ENCODE results near the gene CROCC2.

The CROCC2 gene

DNA sequence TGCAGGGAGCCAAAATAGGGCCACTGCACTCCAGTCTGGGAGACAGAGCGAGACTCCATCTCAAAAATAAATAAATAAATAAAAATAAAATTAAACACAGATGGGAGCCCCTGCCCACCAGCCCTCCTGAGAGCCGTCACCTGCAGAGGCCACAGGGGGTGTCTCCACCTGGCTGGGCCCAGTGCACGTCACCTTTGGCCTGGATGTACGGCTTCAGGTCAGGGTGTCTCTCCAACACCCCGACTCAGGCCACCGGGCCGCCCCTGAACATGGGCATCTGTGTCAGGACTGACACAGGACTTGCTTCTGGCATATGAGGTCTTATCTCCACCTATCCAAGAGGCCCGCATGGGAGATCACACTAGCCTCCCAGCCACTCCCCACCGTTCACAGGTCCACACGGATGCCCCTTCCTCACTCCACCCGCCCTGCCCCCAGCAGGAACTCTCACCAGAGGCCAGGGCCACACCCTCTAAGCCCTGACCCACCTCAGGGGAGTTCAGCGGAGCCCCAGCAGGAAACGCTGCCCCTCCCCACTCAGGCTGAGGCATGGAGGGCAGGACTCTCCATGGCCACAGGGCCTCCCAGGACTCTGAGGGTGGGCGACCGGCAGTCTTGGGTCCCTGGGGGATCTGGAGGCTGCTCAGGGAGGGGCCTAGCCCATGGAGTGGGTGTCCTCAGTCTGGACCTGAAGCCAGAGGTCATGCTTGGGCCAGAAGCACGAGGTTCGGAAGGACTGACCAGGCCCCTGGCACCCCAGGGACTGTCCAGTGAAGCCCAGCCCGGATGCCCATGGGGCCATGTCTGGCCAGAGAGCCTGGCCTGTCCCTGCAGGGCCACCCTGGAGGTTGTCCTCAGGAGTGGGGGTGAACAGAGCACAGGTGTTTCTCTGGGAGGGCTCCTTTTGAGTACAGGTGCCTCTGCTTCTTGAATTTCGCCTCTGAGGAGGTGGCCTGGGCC, 1.6 kb upstream of the CROCC2 start:
- no peak for DNase-seq

DNA sequence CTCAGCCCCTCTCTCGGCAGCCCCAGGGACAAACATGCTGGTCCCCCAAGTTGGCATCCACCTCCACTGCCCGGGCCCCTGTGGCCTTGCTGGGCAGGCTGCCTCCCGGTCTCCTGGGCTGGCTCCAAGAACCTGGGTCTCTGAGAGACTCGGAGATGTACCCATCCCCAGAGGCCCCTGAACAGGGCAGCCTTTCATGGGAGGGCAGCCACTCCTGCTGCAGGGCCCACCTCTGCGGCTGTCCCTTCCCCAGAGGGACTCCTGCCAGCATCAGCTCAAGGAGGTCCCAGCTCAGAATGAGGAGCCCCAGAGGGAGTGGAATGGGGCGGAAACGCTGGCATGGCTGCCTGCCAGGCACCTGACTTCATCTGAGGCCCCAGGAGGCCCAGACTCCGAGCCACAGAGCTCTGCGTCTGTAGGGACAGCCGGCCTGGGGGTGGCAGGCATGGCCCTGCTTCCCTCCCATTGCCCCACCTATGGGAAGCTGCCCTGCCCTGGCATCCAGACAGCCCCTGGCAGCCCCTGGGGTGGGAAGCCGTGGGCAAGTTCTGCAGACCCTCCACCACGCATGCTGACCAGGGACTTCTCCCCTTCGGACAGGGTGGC, 857 bp upstream of the CROCC2 start:
- DNase-seq = no peak

DNA sequence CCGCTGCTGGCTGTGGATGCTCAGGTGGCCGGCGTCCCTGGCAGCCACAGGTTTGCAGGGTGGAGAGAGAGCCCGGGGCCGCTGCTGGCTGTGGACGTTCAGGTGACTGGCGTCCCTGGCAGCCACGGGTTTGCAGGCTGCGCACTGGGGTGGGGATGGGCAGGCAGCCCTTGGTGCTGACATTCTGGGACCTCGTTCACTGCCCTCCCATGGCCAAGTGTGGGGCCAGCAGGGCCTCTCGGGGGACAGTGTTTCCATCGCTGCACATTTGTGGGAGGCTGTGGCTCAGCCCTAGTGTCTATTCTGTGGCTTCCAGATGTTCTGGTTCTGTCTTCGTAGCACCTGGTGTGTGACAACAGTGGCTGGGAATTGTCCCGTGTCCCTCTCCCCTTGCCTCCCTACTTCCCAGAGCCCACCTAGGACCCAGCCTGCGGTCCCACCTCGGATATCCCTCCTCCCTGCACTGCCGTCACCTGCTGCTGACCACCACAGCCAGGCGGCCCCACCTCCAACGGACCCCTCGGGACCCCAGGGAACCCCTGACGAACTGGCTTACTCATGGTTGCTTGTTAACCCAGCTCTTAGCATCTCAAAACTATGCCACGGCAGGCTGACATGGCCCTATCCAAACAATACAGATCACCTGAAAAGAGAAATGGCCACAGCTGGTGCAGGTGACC, 915 bp downstream of the CROCC2 start:
- DNase-seq = no peak

DNA sequence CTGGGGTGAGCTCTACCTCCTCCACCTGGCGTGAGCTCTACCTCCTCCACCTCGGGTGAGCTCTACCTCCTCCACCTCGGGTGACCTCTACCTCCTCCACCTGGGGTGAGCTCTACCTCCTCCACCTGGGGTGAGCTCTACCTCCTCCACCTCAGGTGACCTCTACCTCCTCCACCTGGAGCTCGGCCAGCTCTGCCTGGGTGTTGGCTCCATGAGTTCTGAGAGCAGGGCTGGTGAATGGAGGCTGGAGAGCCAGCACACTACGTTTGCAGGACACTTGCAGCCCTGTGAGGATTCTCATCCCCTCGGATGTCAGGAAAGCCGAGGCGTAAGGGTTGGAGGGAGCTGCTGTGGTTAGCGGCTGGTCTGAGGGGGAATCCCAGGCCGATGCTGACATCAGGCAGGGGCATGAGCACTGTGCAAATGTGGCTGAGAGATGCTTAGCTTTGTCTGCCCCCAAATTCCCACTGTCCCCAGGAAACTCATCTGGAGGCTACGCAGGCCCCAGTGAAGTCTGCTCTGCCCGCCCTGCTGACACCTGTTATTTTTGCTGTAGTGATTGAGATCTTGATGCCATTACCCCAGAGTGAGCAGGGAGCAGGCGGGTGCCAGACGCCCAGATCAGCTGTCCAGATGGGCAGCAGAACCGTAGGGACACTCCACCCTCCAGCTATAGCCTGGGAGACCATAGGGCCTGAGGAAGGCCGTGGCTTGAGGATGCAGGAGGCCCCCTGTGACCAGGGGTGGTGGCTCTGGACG, 3.3 kb downstream of the CROCC2 start:
- no peak for DNase-seq

DNA sequence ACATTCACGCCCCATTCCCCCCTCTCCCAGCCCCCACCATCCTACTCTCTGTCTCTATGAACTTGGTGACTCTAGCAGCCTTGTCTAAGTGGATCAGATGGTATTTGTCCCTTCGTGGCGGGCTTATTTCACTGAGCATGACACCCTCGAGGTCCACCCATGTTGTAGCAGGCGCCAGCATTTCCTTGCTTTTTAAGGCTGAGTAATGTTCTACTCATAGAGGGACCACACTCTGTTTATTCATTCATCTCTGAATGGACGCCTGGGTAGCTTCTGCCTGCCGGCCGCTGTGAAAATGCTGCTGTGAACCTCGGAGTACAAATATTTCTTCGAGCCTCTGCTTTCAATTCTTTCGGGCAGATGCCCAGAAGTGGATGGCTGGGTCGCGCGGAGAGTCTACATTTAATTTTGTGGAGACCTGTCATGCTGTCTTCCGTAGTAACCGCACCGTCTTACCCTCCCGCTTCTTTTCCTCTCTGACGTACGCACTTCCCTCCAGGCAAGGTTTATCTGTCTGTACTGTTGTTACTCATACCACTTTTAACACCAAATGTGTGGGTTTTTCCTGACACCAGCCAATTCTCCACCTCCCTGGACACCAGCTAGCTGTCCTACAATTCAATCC, 5.6 kb downstream of the CROCC2 start:
- no peak for DNase-seq

DNA sequence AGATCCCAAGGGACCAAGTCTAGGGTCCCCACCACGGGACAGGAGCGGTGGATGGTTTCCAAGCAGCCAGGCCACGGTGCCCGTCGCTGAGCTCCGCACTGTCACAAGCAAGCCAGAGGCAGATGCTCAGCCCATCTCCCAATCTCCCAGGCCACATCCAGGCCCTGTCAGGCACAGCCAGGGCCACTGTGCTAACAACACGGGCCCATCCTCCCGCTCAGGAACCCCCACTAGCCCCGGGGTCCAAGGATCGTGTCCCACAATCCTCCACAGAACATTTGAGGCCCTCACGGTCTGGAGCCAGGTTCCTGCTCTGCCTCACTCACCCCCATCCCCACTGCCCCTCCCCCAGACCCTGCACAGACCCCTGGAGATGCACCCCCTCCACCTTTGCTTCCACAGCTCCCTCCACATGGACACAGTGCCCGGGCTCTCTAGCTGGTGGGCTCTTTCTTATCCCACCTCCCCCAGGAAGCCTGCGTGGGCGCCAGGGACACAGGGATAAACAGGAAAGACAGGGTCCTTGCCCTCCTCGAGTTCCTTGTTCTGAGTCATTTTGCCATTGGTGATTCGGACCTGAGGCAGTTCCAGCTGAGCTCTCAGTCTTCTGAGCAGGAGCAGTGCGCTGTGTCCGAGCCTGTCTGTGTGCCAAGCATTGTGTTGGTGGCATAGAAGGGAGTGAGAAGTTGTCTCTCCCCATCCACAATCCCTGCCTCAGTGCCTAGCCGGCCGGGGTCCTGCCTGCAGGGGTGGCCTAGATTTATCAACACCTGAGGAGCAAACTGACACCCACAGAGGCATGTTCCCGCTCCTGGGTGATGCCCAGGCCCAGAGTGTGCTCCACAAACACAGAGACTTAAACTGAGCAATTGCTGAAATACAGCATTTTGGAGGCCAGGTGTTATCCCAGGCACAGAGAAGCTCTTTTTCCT, 7.0 kb downstream of the CROCC2 start:
- no peak for DNase-seq

DNA sequence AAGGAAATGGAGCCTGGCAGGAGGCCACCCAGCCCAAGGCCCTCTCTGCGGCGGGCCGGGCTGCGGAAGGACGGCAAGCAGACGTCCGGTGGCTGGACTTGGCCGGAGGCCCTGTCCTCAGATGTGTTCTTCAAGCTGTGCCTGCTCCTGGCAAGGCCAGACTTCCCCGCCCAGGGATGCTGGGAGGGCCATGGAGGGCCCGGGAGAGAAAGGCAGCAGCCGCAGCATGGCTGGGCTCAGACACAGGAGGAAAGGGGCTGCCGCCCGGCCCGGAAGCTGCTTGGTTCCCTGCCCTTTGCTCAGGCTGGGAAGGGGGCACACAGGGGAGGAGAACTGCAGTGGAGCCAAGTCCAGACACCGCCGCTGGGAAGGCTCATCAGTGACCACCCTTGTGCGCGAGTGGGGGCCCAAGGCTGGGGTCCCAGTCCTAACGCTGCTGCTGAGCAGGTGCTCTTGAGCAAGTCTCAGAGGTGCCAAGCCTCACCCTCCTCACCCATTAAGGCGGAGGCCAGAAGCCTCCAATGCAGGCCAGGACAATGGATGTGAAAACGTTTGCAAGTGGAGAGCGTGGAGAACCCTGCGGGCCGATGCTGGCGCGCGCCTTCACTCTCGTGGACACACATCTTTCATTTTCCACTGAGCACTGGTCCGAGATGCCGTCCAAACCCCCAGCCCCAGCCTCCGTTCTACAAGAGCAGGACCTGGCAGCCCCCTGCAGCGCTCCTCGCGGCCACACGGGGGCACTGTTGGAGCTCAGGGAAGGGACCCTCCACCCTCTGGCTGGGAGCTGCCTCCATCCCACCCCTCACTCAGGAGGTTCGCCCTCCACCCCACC, 7.9 kb downstream of the CROCC2 start:
- DNase-seq = peak in 38 of 56 donors; percentile 5 to 76 (median 36)

DNA sequence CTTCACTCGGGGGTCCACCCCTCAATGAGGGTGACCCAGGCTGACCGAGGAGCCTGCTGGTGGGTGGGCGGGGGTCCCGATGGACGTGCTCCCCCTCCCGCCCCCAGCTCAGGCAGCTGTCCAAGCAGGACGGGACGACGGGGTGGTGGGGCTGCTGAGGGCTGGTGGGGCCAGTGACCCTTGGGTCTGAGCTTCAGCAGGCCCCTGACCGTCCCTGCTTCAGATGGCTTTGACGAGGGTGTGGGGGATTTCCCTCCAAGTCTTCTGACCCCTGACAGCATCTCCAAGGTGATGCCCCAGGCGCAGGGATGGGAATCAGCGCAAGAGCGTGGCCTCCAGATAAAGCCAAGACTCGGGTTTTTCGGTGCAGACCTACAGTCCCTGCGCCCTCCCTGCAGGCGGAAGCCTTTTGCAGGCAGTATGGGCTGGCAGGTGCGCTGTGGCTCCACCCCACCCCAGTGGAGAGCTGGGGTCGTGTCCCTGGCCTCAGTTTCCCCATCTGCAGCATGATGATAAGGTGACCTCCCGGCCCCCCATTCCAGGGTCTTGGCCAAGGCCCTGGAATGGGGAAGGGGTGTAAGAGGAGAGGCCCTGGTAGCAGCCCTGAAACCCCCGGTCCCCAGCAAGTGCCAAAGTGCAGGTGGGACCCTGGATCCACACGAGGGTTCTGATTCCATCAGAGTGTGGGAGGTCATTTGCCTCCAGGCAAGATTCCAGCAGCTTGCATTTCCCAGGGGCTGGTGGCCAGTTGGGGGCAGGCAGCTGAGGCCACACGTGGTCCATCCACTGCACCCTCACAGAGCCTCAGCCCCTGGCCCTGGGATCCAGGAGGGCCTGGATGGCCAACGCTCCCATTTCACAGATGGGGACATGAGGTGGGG, 8.7 kb downstream of the CROCC2 start:
- no peak for DNase-seq

DNA sequence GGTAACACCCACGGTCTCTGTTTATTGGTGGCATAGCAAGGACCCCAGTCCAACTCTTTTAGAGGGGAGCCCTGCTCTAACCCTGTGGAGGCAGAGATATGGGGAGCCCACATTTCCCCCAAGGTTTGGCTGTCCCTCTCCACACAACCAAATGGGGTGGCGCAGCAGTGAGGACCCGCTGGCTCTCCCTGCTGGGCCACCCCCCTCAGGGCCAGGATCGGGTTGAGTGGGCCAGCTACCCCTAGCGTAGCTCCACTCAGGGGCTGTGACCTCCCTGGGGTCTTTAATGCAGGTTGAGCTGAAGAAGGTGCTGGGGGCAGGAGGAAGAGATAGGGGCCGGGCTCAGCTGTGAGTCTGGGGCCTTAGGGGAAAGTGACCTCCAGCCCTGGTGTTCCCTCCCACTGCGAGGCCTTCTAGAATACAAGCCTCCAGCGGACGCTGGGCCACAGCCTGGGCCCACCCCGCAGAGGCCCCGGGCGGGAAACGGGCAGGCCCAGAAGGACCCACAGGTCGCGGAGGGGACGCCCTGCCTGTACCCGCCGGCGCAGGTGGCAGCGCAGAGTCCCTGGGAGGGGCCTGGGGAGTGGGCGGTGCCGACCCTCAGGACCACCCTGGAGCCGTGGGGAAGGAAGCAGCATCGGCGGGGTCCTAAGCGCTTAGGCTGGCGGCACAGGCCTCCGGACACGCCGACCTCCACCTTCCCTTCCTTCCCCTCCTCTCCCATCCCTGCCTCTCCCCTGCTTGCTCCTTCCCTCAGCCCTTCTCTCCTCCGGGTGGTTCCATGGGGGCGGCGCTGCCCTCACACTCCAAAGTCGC, 9.6 kb downstream of the CROCC2 start:
- DNase-seq = no peak

DNA sequence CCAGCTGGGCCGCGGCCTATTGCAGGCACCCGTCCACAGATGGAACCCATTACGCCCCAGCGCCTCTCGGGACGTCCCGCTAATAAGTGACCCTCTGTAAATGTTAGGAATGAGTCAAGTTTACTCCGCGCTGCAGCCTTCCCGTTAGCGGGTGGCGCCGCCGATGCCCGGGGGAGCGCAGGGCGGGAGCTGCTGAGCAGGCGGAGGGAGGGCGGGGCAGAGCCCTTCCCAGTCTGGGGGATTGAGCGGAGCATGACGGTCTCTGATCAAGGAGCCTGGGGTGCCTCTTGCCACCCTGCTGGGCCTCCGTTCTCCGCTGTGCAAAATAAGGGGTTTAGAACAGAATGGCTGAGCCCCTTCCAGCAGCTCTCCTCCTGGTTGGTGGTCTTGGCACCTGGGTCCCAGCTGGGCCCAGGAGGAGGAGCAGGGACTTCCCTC, 10.5 kb downstream of the CROCC2 start:
- peak in 1 of 56 donors; percentile 18 for DNase-seq

DNA sequence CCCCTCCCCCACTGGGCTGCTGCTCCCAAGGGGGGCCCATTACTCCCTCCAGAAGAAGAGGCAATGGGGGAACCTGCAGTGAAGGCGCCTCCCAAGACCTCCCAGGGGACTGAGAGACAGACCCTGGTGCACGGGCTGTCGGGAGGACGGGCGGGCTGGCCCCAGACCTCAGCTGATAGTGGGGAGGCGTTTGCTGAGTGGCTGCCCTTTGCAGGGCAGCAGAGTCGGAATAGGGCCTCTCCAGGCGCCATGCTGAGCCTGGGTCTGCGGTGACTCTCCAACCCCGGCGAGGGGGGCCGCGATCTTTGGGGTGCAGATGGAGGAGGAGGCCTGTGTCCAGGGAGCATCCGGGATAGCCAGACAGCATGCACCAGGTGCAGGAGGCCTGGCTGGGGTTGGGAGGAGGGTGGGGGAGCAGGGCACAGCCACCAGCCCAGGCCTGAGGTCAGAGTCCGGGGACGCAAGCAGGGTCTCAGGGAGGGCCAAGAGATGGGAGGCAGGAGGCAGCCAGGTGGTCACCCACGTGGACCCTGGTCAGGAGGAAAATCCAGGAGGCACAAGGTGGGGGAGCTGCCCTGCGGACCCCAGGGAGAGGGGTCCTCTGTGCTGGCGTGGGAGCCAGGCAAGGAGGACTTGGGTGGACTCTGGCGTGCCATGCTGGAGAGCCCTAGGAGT, 11.0 kb downstream of the CROCC2 start:
- no peak for DNase-seq

DNA sequence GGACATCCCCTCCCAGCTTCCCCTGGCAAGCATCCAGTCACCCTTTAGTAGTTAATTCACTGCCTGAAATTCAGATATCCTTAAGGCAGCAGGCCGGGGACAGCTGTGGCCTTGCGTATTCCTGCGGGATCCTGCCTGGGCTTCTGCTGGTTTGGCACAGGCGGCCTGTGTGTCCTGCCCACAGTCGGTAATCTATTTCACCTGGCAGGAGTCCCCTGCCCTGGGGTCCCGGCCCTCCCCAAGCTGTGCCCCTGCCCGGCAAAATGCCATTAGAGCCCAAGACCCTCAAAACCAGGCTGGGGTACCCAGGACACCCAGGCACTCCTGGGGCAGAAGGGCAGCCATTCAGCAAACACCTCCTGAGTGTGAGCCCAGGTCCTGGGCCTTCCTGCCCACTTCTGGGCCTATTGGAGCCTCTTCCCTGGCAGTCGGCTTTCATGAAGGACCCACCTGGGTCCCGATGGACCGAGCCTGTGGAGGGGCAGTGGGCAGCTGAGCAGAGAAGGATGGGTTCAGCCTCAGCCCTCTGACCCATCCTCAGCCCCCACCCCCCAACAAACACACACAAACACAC, 11.6 kb downstream of the CROCC2 start:
- DNase-seq = no peak

DNA sequence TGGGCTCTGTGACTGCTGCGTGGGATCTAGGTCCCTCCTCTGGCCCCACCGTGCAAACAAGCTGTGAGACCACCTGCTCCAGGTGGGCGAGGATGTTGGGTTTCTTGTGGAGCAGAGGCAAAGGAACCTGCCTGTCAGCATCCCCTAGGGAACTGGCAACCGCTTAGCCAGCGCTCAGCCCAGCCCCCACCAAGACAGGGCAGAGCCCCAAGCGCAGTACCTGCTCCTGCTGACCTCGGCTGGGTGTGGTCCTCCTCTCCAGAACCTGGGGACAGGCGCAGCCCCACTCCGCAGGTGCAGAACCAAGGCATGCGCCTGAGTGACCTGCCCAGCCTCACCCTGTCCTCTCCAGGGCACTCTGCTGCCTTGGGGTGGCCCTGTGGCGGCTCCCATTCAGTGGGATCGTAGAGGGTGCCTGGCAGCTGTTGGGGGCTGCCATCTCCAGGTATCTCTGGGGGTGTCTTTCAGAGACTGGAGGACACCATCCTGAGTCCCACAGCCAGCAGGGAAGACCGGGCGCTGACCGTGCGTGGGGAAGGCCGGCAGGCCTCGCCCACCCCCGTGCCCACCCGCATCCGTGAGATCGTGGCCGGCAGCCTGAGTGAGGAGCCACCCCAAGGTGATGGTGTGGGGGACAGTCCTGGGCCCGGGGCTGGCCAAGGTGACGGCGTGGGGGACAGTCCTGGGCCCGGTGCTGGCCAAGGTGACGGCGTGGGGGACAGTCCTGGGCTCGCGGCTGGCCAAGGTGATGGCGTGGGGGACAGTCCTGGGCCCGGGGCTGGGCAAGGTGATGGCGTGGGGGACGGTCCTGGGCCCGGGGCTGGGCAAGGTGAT, 12.3 kb downstream of the CROCC2 start:
- DNase-seq = no peak

DNA sequence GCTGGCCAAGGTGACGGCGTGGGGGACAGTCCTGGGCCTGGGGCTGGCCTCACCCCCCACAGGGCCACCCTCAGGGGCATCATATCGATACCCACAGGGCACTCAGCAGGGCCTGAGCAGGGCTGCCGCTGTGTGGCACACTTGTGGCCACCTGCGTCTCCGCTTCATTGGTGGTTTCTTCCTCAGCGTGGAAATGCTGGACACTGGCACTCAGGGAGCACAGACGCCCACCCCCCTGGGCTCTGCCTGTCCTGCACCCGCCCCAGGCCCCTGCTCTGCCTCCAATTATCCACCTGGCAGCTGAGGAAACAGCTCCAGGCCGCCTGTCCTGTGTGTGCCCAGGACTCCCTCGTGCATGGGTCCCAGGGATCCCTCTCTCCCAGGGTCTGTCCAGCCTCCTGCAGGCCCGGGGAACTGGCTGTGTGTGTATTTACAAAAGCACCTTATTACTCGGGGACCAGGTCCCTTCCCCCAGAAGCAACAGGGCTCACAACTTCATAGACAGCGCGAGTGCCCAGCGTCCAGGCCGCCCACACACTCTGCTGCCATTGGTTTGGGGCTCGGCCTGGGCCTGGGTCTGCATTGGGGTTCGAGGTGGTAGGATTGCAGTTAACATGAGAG, 13.1 kb downstream of the CROCC2 start:
- no peak for DNase-seq

Data from amygdala (tissue), 56 donors.